Thoracic aorta (tissue), 2 donors: Measurements from ENCODE around the gene FGGY. TPM values are rescaled to one million over a fixed set of nuclear protein-coding genes. Genes with fewer than 3 reads are reported as not detected.
A peak's percentile ranks its signal among the peaks of the same experiment; 100 is the strongest.

Source experiments
- ATAC-seq: fragments of 150-250 bp; one replicate; pipeline ENCODE4 v1.8.0; 2017; ENCODE audit warnings: low read depth; ENCODE audit not compliant: insufficient number of reproducible peaks, low FRiP score
- DNase-seq: peaks from one replicate; pipeline ENCODE4 v3.0.0-alpha.2; 2020; ENCODE audit warnings: low spot score
- H3K27ac ChIP-seq, 2 donors: fragments of 200-600 bp; sonication (generic); 1 replicate in 1 of 2; 2 replicates in 1 of 2; pipeline ENCODE4 v1.5.1; 2016; ENCODE audit warnings: mild to moderate bottlenecking in 2 of 2, moderate library complexity in 2 of 2
- H3K27me3 ChIP-seq: fragments of 200-600 bp; sonication (generic); replicated peaks from 2 replicates; pipeline ENCODE4 v1.6.0; 2016; ENCODE audit warnings: mild to moderate bottlenecking; ENCODE audit not compliant: insufficient read depth
- H3K36me3 ChIP-seq: fragments of 200-600 bp; sonication (generic); one replicate; pipeline ENCODE4 v1.5.1; 2016
- H3K4me1 ChIP-seq, 2 donors: fragments of 200-600 bp; sonication (generic); 1 replicate in 1 of 2; 2 replicates in 1 of 2; pipeline versions ENCODE4 v1.5.1 to v1.6.0; 2016; ENCODE audit warnings: low read depth in 2 of 2, mild to moderate bottlenecking in 1 of 2; ENCODE audit not compliant: control insufficient read depth in 1 of 2
- H3K4me3 ChIP-seq: fragments of 200-600 bp; sonication (generic); 2 replicates; pipeline ENCODE4 v1.5.1; 2016; ENCODE audit warnings: mild to moderate bottlenecking
- H3K9me3 ChIP-seq: fragments of 200-600 bp; sonication (generic); 2 replicates; pipeline ENCODE4 v1.5.1; 2016
- CTCF ChIP-seq: fragments of 200-600 bp; sonication (generic); IDR thresholded peaks from one replicate; pipeline ENCODE4 v1.5.1; 2019; ENCODE audit warnings: antibody characterized with exemption
- total RNA-seq, 2 donors: library from RNA; depleted of rRNA; stranded (reverse); fragments of >200 nt; gene quantifications; one replicate each; pipeline versions ENCODE4 v1.1.0 to v1.2.3, GENCODE V29; 2016

The FGGY gene
- total RNA-seq, 2 donors from 2014 or later, result 6.5 to 9.9 TPM

DNA sequence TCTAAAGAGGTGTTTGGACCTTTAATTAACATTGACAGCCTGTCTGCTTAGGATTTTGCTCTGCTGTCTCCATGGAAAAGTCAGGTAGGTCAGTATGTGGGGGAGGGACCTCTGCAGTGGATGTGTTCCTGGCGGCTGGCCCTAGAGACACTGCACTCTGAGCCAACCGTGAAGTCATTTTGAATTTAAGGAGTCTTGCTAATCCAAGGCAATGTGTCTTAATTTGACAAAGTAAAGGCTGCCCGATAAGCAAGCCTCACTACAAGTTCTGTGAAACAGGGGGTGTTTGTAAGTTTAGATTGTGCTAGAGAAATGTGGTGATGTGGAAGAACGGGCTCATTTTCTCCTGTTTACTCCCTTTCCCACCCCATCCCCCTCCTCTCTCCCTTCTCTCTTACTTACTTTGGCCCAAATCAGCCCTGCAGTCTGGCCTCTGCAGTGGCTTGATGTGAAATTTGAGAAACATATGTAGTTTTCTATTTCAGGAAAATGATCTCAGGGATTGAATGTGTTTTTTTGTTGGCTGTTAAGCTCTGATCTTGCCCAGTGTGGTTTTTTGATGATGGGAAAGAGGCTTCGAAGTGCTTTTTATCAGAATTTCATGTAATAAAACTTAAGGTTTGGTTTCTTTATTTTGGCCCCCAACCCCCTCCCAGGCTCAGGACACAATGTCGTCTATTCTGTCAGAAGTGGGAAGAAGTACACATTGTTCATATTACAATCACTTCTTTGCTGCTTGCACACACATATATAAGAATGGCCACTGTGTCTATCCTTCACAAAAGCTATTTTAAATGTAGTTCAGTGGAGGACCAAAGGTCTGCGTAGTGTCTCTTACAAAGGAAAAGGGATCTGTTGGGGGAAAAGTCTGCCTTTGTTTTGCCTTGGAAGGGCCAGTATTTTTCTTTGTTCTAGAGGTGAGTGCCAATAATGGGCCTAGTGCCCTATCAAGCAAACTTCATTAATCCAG is 96.6 kb downstream of the FGGY start:
- no peak for TF ChIP-seq CTCF
- Histone ChIP-seq H3K27ac (peak overlapping the region; percentile 92 to 96), H3K4me3 (peak overlapping the region; percentile 40), H3K27me3 (no peaks in the 10 kb centered on the region), H3K36me3 (no peaks in the 10 kb centered on the region), H3K4me1 (peaks cover 4 to 62% of the 10 kb centered on the region in 2 donors), H3K9me3 (no peaks in the 10 kb centered on the region)
- DNase-seq, result peak; percentile 47
- ATAC-seq, result peak; percentile 93

- TF ChIP-seq CTCF, result no peak
- H3K27ac ChIP-seq, result peak overlapping the region; percentile 92 to 96
- DNase-seq (no peak), ATAC-seq (no peak)
- peaks cover 4 to 62% of the 10 kb centered on the region in 2 donors for H3K4me1 ChIP-seq
- H3K36me3 ChIP-seq, result no peaks in the 10 kb centered on the region
- no peaks in the 10 kb centered on the region for H3K9me3 ChIP-seq
- no peak overlapping the region for H3K4me3 ChIP-seq
- H3K27me3 ChIP-seq, result no peaks in the 10 kb centered on the region
These were observed 98.0 kb downstream of the FGGY start for GRCh38 chr1:59394706-59395425.

GRCh38 chr1:59396387-59396786 is 99.5 kb downstream of the FGGY start:
- ATAC-seq (no peak), DNase-seq (no peak)
- no peak for TF ChIP-seq CTCF
- no peaks in the 10 kb centered on the region for H3K27me3 ChIP-seq
- H3K9me3 ChIP-seq, result no peaks in the 10 kb centered on the region
- peak overlapping the region; percentile 92 to 96 for H3K27ac ChIP-seq
- H3K36me3 ChIP-seq, result no peaks in the 10 kb centered on the region
- peaks cover 4 to 57% of the 10 kb centered on the region in 2 donors for H3K4me1 ChIP-seq
- H3K4me3 ChIP-seq, result no peak overlapping the region

DNA sequence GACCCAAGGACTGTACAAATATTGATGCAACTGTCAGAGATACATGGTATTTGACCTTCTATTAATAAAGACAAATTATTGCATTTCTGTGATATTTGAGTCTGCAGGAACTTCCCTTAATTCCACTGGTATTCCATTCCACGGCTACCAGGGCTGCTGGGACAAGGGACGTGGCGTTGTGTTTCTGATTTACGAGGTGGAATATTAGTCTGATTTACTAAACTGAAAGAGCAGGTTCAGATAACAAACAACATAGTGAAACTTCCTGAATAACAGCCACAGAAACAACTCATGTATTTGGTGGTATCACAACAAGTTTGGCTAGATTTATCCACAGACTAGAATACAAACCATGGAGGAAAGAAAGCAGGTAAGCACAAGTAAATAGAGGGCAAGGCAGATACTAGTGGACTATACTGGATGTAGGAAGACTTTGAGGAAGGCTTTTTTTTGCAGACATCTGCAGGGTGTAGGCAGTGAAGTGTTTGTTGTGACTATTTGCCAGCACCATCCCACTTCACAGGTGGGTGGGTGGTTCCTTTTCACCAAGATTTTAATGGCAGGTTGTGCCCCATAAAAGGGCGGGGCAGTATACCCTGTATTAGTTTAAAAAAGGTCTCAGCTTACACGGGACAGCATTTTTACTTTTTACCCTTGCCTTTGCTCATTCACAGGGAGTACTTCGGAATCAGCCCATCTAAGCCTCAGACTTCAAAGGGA is 100.4 kb downstream of the FGGY start:
- Histone ChIP-seq H3K4me3 (no peak overlapping the region), H3K4me1 (peaks cover 4 to 48% of the 10 kb centered on the region in 2 donors), H3K9me3 (no peaks in the 10 kb centered on the region), H3K27ac (peak overlapping the region in 1 of 2 donors; percentile 15), H3K36me3 (no peaks in the 10 kb centered on the region), H3K27me3 (no peaks in the 10 kb centered on the region)
- DNase-seq, result no peak
- TF ChIP-seq CTCF, result no peak
- ATAC-seq, result no peak
